Memory B cell (primary cell): ENCODE measurements around the gene ATP6V0E2.

Source experiments
- ATAC-seq: fragments of 150-1000 bp; cut with Tn5 transposase; 2 replicates; pipeline ENCODE4 v1.10.0; 2021; ENCODE audit warnings: low read depth, mild to moderate bottlenecking, moderate library complexity
- DNase-seq, 2 donors: peaks; one replicate each; pipeline ENCODE4 v3.0.0; 2022; ENCODE audit warnings: low spot score in 2 of 2
- H3K27ac Mint-ChIP-seq: one replicate; pipeline ENCODE4 v1.8.0; 2022; ENCODE audit warnings: mild to moderate bottlenecking, moderate library complexity, mixed read lengths
- H3K27me3 Mint-ChIP-seq: one replicate; pipeline ENCODE4 v1.8.0; 2022; ENCODE audit warnings: mixed read lengths
- H3K36me3 Mint-ChIP-seq: one replicate; pipeline ENCODE4 v1.8.0; 2022; ENCODE audit warnings: mild to moderate bottlenecking, mixed read lengths
- H3K4me1 Mint-ChIP-seq: one replicate; pipeline ENCODE4 v1.8.0; 2022; ENCODE audit warnings: mixed read lengths
- H3K4me3 Mint-ChIP-seq: one replicate; pipeline ENCODE4 v1.8.0; 2022; ENCODE audit warnings: mild to moderate bottlenecking, moderate library complexity, mixed read lengths
- H3K9me3 Mint-ChIP-seq: one replicate; pipeline ENCODE4 v1.8.0; 2022; ENCODE audit warnings: mixed read lengths

The ATP6V0E2 gene

GRCh38 chr7:149863500-149863899, 10.3 kb upstream of the ATP6V0E2 start:
- peaks cover 2% of the 10 kb centered on the region for H3K4me1 Mint-ChIP-seq
- H3K4me3 Mint-ChIP-seq = no peak overlapping the region
- H3K27me3 Mint-ChIP-seq = no peaks in the 10 kb centered on the region
- no peaks in the 10 kb centered on the region for H3K9me3 Mint-ChIP-seq
- ATAC-seq = no peak
- H3K27ac Mint-ChIP-seq = no peak overlapping the region
- peaks cover 13% of the 10 kb centered on the region for H3K36me3 Mint-ChIP-seq
- no peak for DNase-seq

DNA sequence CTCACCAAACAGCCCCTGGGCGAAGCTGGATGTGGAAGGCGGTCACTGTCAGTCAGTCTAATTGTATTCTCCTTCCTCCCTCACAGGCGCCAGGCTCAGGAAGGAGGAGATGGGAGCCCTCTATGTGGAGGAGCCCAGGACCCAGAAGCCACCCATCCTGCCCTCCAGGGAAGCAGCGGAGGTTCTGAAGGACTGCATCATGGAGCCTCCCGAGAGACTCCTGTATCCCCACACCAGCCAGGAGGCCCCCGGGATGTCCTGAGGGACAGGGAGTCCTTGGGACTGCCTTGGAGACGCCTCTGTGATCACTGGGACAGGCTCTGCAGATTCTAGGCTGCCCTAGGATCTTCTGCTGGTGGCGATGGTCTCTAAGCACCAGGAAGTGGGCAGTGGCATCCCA, 9.7 kb upstream of the ATP6V0E2 start:
- Mint-ChIP-seq H3K9me3 (no peaks in the 10 kb centered on the region), H3K4me3 (no peak overlapping the region), H3K4me1 (peaks cover 3% of the 10 kb centered on the region), H3K36me3 (peaks cover 13% of the 10 kb centered on the region), H3K27ac (no peak overlapping the region), H3K27me3 (no peaks in the 10 kb centered on the region)
- ATAC-seq = no peak
- no peak for DNase-seq

GRCh38 chr7:149864751-149865150, 9.0 kb upstream of the ATP6V0E2 start:
- Mint-ChIP-seq H3K9me3 (no peaks in the 10 kb centered on the region), H3K27ac (no peak overlapping the region), H3K4me1 (peaks cover 6% of the 10 kb centered on the region), H3K27me3 (no peaks in the 10 kb centered on the region), H3K36me3 (peaks cover 11% of the 10 kb centered on the region), H3K4me3 (no peak overlapping the region)
- ATAC-seq = no peak
- no peak for DNase-seq

DNA sequence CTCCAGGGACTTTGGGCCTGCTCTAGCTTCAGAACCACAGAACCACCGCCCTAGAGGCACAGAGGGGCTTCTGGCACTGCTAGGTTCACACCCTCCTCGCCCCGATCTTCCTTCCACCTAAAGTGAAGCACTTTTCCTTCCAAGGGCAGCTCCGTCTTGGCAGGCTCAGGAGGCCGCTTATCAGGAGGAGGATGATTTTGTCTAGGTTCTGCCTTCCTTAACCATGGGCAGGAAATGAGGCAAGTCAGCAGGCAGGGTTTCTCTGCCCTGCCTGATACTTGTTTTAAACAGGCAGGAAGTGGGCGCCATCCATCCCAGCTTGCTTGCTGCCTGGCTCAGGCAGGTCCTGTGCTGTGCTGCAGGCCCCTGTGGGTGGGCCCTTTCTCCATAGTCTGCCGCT, 8.3 kb upstream of the ATP6V0E2 start:
- no peaks in the 10 kb centered on the region for H3K9me3 Mint-ChIP-seq
- no peak overlapping the region for H3K4me3 Mint-ChIP-seq
- no peak for DNase-seq
- no peak overlapping the region for H3K27ac Mint-ChIP-seq
- H3K27me3 Mint-ChIP-seq = no peaks in the 10 kb centered on the region
- peaks cover 11% of the 10 kb centered on the region for H3K4me1 Mint-ChIP-seq
- no peak for ATAC-seq
- peaks cover 6% of the 10 kb centered on the region for H3K36me3 Mint-ChIP-seq

DNA sequence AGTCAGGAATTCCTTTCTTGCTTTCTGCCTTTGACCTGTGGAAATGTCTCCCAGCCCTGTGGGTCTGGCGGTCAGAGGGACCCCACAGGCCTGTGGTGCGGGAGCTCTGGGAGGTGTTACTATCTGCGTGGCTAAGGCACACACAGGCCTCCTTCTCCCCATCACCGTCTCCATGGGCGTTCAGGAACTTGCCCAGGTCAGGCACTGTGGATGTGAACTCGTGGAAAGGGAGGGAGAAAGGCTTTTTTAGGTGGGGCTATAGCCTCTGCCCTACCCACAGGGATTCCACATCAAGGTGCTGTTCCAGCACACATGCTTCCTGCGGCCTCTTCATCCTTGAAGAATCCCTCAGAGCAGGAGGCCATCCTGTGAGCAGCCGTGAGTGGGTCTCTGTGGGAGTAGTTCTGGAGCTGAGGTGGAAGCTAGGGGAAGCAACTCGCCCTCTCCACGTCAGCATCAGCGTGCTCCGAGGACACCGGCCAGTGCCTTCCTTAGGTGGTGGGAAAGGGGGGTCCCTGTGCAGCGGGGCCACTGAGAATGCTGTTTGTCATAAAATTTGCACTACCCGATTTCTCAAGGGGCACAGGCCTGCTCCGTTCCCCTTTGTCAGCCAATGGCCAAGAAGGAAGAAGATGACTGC, 7.5 kb upstream of the ATP6V0E2 start:
- H3K9me3 Mint-ChIP-seq = no peaks in the 10 kb centered on the region
- no peak overlapping the region for H3K4me3 Mint-ChIP-seq
- ATAC-seq (no peak), DNase-seq (no peak)
- no peak overlapping the region for H3K27ac Mint-ChIP-seq
- peaks cover 5% of the 10 kb centered on the region for H3K36me3 Mint-ChIP-seq
- H3K27me3 Mint-ChIP-seq = no peaks in the 10 kb centered on the region
- peaks cover 11% of the 10 kb centered on the region for H3K4me1 Mint-ChIP-seq

- H3K36me3 Mint-ChIP-seq = peaks cover 5% of the 10 kb centered on the region
- H3K4me1 Mint-ChIP-seq = peaks cover 14% of the 10 kb centered on the region
- ATAC-seq (no peak), DNase-seq (no peak)
- H3K9me3 Mint-ChIP-seq = no peaks in the 10 kb centered on the region
- H3K27ac Mint-ChIP-seq = no peak overlapping the region
- H3K27me3 Mint-ChIP-seq = no peaks in the 10 kb centered on the region
- no peak overlapping the region for H3K4me3 Mint-ChIP-seq
Measured at GRCh38 chr7:149866779-149867447, 6.9 kb upstream of the ATP6V0E2 start.

- DNase-seq (no peak), ATAC-seq (no peak)
- no peak overlapping the region for H3K4me3 Mint-ChIP-seq
- peaks cover 18% of the 10 kb centered on the region for H3K4me1 Mint-ChIP-seq
- no peaks in the 10 kb centered on the region for H3K27me3 Mint-ChIP-seq
- H3K9me3 Mint-ChIP-seq = no peaks in the 10 kb centered on the region
- peaks cover 2% of the 10 kb centered on the region for H3K36me3 Mint-ChIP-seq
- no peak overlapping the region for H3K27ac Mint-ChIP-seq
Measured at GRCh38 chr7:149867762-149868622, 5.8 kb upstream of the ATP6V0E2 start.

GRCh38 chr7:149868623-149869290, 5.0 kb upstream of the ATP6V0E2 start:
- H3K36me3 Mint-ChIP-seq = peaks cover 2% of the 10 kb centered on the region
- DNase-seq (no peak), ATAC-seq (peak; percentile 26)
- peaks cover 18% of the 10 kb centered on the region for H3K4me1 Mint-ChIP-seq
- no peaks in the 10 kb centered on the region for H3K27me3 Mint-ChIP-seq
- no peaks in the 10 kb centered on the region for H3K9me3 Mint-ChIP-seq
- H3K4me3 Mint-ChIP-seq = no peak overlapping the region
- H3K27ac Mint-ChIP-seq = no peak overlapping the region

GRCh38 chr7:149869291-149869650, 4.5 kb upstream of the ATP6V0E2 start:
- Mint-ChIP-seq H3K27ac (no peak overlapping the region), H3K36me3 (peaks cover 2% of the 10 kb centered on the region), H3K27me3 (no peaks in the 10 kb centered on the region), H3K4me1 (peaks cover 20% of the 10 kb centered on the region), H3K4me3 (no peak overlapping the region), H3K9me3 (no peaks in the 10 kb centered on the region)
- DNase-seq = no peak
- no peak for ATAC-seq

DNA sequence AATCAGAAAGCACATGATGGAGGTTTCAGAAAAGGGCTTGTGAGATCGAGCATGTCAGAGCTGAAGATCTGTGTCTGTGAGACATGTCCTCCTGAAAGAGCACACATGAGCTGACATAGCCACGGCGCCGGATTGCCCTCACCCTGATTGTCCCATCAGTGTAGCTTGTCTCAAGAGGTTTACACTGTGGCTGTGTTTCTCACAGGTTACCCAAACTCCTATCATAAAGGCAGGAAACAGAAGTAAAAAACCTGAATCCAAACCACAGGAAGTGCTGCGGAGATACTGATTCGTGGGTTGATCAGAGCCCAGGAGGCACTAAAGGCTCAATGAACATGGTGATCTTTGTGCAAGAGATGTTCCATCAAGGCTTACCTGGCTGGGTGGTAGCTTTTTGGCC, 3.9 kb upstream of the ATP6V0E2 start:
- H3K4me1 Mint-ChIP-seq = peaks cover 26% of the 10 kb centered on the region

GRCh38 chr7:149870274-149870673, 3.5 kb upstream of the ATP6V0E2 start:
- no peak overlapping the region for H3K4me3 Mint-ChIP-seq
- H3K9me3 Mint-ChIP-seq = no peaks in the 10 kb centered on the region
- no peak overlapping the region for H3K27ac Mint-ChIP-seq
- H3K4me1 Mint-ChIP-seq = peaks cover 29% of the 10 kb centered on the region
- no peaks in the 10 kb centered on the region for H3K27me3 Mint-ChIP-seq
- DNase-seq = no peak
- no peak for ATAC-seq
- no peaks in the 10 kb centered on the region for H3K36me3 Mint-ChIP-seq

More for the DNA sequence above, 3.9 kb upstream of the ATP6V0E2 start:
- no peak overlapping the region for H3K27ac Mint-ChIP-seq
- no peak for DNase-seq
- H3K27me3 Mint-ChIP-seq = no peaks in the 10 kb centered on the region
- H3K9me3 Mint-ChIP-seq = no peaks in the 10 kb centered on the region
- H3K4me3 Mint-ChIP-seq = no peak overlapping the region
- no peak for ATAC-seq
- H3K36me3 Mint-ChIP-seq = no peaks in the 10 kb centered on the region

DNA sequence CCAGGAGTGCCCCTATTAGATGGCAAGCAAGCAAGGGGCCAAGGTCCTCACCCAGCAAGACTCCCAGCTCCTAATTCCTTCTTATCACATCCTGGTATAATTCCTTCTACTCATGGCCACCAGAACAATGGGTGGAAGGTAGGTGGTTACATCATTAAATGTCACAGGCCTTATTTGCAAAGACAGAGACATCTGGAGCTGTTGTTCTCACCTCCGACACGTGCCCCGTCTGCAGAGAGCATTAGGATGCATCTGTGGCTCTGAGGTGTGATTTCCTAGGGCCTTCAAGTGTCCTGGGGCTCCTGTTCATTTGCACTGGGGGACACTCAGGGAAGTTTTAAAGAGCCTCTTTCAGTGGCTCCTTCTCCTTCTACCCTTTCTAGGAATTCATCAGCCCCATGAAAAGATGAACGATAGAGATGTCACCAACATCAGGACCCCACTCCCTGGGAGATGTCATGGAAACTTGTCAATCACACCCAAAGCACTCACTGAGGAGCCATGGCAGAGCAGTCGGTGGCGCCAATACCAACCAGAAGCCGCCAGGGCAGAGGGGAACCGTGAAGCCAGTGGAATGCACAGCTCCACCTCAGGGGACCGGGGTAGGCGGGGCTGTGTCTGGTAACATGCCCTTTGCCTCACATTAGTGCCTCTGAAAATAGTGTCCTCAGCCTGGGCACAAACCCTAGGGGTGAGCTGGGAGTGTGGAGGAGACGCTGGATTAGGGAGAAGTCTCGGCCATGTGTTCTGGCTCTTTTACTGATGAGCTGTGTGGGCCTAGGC, 2.9 kb upstream of the ATP6V0E2 start:
- H3K4me3 Mint-ChIP-seq = no peak overlapping the region
- ATAC-seq (no peak), DNase-seq (no peak)
- no peaks in the 10 kb centered on the region for H3K9me3 Mint-ChIP-seq
- no peaks in the 10 kb centered on the region for H3K36me3 Mint-ChIP-seq
- H3K4me1 Mint-ChIP-seq = peaks cover 33% of the 10 kb centered on the region
- H3K27me3 Mint-ChIP-seq = no peaks in the 10 kb centered on the region
- no peak overlapping the region for H3K27ac Mint-ChIP-seq

DNA sequence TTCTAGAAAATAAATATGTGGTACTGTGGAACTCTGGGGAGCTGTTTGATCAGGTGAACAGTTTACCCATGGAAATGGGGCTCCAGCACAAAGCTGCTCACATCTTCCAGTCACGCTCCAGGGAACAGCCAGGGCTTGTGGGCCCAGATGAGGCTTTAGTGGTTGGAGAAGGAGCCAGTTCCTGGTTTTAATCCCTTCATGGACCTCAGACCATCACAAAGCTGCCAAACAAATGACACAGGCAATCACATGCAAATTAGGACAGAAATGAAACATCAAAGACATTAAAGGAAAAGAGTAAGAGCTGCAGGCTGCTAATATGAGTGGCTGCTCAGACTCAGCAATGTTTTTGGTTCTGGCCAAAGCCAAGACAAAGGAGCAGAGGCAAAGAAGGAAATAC, 2.2 kb upstream of the ATP6V0E2 start:
- no peaks in the 10 kb centered on the region for H3K9me3 Mint-ChIP-seq
- ATAC-seq (no peak), DNase-seq (no peak)
- H3K4me3 Mint-ChIP-seq = no peak overlapping the region
- no peaks in the 10 kb centered on the region for H3K36me3 Mint-ChIP-seq
- H3K27ac Mint-ChIP-seq = no peak overlapping the region
- H3K27me3 Mint-ChIP-seq = no peaks in the 10 kb centered on the region
- H3K4me1 Mint-ChIP-seq = peaks cover 33% of the 10 kb centered on the region
